Lung microvascular endothelial cell (primary cell): ENCODE results near the gene CHD3. TPM values are rescaled to one million over a fixed set of nuclear protein-coding genes. Genes with fewer than 3 reads are reported as not detected.
A peak's percentile ranks its signal among the peaks of the same experiment; 100 is the strongest.

Experiments used
- DNase-seq, 2 donors: peaks; one replicate each; pipeline versions ENCODE4 v3.0.0 to v3.0.0-alpha.2; 2010; ENCODE audit warnings: low read depth in 2 of 2
- total RNA-seq: library from RNA; depleted of rRNA; stranded (reverse); fragments of >200 nt; gene quantifications from 2 replicates; pipeline ENCODE4 v1.2.1, GENCODE V29; 2014

CHD3 gene
- total RNA-seq, 1 donor from 2014 or later, result 58.7 TPM

DNA sequence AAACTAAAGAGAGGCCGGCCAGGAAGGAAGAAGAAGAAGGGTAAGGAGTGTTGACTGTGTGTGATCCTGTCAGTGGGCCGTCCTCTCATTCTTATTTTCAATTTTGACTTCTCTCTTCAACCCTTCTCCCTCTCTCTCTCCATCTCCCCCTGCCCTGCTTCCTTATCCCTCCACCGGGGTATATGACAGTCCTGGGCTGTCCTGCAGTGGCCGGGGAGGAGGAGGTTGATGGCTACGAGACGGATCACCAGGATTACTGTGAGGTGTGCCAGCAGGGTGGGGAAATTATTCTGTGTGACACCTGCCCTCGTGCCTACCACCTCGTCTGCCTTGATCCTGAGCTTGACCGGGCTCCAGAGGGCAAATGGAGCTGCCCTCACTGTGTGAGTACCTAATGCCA, 5.6 kb downstream of the CHD3 start:
- DNase-seq, result no peak

DNA sequence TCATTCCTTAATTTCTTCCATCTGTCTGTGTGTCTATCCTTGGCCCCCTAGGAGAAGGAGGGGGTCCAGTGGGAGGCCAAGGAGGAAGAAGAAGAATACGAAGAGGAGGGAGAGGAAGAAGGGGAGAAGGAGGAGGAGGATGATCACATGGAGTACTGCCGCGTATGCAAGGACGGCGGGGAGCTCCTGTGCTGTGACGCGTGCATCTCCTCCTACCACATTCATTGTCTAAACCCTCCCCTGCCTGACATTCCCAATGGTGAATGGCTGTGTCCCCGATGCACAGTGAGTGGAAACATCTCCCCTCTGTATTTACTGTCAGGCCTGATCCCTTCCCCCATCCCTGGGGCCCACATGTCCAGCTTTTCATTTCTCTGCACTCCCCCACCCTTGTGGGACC, 6.3 kb downstream of the CHD3 start:
- no peak for DNase-seq

DNA sequence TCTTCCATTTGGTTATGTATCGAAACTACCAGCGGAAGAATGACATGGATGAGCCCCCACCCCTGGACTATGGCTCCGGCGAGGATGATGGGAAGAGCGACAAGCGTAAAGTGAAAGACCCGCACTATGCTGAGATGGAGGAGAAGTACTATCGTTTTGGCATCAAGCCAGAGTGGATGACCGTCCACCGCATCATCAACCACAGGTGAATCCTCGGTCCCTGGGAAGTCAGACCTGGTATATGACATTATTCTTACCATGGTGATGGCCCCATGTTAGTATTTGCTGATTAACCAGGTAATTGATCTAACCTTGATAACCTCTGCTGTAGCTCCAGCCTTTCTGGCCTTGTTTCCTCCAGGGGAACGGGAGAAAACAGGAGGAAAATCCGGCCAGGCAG, 8.5 kb downstream of the CHD3 start:
- no peak for DNase-seq

DNA sequence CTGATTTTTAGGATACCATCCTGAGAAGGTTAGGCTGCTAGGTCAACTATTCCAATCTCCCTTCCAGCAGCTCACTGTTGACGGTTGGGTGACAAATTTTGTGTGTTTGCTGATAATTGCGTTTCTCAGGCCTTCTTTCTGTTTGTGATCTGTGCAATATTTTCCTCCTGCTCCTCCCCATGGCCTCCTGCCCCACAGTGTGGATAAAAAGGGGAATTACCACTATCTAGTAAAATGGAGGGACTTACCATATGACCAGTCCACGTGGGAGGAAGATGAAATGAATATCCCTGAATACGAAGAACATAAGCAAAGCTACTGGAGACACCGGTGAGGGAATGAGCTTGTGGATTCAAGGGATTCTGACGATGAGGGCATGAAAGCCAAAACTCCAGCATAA, 9.2 kb downstream of the CHD3 start:
- peak; percentile 73 to 86 for DNase-seq

DNA sequence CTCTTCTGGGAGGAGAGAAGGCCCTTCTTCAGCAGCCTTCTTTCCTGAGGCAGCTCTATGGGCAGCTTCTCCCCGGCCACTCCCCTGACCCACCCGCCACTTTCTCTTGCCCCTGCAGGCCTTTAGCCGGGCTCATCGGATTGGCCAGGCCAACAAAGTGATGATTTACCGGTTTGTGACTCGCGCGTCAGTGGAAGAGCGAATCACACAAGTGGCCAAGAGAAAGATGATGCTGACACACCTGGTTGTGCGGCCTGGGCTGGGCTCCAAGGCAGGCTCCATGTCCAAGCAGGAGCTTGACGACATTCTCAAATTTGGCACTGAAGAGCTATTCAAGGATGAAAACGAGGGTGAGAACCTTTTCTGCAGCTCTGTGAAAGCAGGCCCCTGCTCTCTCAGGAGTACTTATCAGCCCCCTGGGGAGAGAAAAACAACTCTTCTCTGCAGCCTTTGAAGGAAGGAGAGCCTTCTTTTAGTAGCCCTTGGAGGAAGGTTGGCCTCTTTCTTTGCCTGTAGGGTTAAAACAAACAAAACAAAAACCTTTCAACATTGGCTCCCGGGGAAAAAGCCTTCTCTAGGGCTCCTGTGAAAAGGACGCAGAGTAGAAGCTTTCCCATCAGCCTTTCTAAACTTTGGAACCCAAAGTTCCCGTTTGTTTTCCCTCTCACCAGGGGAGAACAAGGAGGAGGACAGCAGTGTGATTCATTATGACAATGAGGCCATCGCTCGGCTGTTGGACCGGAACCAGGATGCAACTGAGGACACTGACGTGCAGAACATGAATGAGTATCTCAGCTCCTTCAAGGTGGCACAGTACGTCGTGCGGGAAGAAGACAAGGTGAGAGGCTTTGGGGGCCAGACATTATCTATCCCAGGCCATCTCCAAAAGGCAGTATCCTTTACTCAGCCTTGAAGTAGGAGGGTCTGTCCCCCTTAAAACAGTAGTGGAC, 14.8 kb downstream of the CHD3 start:
- DNase-seq, result no peak

DNA sequence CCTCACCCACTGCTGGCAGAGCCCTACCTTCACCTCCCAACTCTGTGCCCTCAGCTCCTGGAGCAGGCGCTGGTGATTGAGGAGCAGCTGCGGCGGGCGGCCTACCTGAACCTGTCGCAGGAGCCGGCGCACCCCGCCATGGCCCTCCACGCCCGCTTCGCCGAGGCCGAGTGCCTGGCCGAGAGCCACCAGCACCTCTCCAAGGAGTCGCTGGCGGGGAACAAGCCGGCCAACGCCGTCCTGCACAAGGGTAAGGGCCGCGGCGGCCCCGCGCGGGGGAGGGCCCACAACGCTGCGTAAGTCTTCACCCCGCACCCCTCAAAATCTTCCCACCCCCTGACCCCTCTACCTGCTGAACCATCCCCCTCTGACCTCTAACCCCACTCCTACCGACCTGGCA, 20.5 kb downstream of the CHD3 start:
- no peak for DNase-seq

DNA sequence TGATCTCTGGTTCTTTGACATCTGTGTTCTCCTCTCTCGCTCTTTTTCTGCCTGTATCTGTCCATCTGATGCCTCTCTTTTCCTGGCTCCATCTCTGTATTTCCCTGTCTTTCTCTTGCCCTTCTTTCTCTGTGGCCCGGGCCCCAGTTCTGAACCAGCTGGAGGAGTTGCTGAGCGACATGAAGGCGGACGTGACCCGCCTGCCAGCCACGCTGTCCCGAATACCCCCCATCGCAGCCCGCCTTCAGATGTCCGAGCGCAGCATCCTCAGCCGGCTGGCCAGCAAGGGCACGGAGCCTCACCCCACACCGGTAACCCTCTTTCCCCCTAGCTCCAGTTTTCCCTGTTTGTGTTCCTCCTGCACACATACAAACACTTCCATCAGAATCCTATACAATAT, 21.7 kb downstream of the CHD3 start:
- no peak for DNase-seq

DNA sequence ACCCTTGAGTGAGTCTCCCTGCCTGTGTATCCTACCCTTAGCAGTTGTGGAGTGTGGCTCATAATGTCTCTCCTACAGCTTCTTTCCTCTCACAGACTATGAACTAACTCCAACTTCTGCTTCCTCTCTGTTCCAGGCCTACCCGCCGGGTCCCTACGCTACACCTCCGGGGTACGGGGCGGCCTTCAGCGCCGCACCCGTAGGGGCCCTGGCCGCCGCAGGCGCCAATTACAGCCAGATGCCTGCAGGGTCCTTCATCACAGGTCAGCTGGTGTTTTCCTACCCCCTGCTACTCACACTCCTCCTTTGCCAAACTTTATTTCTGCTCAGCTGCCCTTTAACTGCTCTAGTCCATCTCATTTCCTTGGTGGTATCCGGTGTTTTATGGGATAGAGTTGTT, 22.1 kb downstream of the CHD3 start:
- DNase-seq, result no peak

DNA sequence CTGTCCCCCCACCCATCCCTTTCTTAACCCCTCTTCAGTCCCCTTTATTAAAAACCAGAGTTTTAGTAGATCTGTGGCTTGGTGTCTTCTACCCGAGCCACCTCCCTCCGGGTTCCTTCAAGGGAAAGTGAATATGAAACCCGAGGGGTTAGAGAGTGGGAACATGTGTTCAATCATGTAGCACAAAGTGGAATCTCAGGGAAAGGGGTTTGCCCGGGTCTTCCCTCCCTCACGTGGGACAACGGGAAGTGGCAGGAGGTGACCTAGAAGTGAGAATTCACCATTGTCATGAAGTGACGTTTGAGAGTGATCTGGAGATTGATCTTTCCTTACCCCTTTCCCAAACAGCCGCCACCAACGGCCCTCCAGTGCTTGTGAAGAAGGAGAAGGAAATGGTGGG, 22.5 kb downstream of the CHD3 start:
- no peak for DNase-seq

DNA sequence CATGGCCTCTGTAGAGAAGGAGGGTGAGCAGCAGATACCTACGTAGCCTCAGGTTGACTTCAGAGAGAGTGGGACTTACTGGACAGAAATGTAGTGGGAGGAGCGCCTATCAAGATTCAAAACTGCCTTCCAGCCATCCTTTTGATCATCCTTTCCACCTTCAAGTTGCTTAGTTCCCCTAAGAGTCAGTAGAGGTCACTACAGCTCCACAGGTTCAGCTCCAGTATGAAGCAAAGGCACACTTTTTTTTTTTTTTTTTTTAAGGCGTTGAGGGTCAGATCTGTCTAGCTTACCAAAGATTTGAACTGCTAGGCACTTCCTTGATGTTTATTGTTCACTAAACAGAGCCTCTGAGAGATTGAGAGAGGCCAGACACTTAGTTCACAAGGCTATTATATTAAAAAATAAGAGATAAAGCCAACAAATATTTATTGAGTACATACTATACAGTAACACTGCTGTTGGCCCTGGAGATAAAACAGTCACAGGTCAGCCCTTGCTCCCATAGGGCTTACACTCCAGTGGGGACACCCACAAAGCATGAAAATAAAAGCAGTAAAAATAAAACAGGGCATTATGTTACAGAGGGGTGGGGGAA, 24.4 kb downstream of the CHD3 start:
- peak; percentile 80 to 82 for DNase-seq

DNA sequence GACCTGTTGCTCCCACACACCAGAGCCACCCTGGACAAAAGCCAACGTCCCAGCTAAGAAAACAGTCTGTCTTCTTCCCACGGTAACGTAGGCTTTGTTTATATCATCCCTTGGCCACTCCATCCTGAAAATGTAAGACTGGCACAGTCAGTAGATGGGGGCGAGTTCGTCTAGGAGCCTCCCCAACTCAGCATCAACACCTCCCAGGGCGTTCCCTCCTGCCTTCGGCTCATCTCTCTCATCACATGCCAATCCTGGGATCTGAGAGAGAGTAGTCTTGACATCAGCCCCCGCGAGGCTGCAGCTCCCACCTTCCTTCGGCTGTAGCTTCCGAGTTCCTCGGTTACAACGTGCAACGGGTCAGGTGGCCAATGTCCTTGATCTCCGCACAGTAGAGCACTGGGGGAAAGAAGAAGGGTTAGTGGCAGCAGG, 26.6 kb downstream of the CHD3 start:
- DNase-seq, result peak in 1 of 2 donors; percentile 48

DNA sequence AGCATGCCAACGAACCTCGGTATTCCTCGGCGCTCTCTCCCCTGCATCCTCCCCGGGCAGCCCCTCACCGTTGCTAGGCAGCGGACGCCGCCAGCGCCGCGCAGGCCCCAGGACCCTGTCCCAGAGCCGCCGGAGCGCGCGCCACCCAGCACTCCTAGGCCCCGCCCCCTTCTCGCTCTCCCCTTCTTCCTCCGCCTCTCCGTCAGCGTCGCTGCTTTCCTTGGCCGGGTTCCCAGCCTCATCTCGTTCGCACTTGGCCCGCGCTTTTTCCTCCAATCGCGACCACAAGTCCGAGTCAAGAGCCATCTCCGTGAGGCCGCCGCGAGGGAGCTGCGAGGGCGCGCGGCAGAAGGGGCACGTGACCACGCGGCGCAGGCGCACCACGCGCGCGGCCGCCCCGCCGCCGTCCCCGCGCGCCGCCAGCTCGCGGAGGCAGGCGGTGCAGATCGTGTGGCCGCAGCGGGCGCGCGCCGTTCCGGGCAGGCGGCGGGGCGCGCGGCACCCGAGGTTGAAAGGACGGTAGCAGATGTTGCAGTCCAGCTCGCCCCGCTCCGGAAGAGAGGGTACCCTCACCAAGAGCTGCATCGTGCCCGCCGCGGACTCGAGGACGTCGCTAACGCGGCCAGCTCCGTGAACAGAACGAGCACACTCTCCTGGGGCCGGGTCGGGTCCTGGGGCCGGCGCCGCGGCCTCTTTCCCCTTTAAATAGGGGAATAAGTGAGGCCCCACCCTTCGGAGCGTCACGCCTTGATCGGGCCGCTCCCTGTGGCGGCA, 27.2 kb downstream of the CHD3 start, which contains the start of gene RNF227:
Gene RNF227 (minus strand): TSS at position 679 of the 774 bp plus-strand sequence. CDS start 94 bp downstream, at position 585.
- DNase-seq, result peak; percentile 83 to 96

DNA sequence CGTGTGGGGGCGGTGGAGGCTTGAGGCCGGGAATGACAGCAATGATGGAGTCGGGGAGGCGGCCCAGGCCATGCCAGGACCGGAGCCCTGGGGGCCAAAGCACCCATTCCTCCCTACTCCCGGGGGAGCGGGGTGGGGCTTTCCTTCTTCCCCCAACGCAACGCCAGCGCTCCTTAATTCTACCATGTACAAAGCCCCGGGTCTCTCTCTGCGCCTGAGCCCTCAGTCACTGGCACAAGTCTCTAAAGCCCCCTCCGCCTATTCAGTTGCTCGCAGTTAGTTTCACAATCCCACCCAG, 27.7 kb downstream of the CHD3 start:
- no peak for DNase-seq

DNA sequence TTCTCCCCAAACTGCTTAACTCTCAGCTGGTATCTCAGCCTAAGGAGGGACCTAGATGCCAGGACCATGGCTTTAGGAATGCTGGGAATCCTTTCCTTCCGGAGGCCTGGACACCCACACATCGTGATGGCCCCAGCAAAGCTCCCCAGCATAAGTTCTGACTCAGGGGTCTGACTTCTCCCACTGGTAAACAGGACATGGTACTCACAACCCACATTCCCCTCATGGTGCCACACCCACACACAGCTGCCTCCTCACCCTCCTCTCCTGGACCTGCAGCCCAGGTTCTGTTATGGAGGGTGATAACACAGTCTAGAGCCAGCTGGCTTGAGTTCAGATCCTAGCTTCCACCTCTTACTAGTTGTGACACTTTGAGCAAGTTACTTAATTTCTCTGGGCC, 28.2 kb downstream of the CHD3 start:
- DNase-seq, result peak in 1 of 2 donors; percentile 56

DNA sequence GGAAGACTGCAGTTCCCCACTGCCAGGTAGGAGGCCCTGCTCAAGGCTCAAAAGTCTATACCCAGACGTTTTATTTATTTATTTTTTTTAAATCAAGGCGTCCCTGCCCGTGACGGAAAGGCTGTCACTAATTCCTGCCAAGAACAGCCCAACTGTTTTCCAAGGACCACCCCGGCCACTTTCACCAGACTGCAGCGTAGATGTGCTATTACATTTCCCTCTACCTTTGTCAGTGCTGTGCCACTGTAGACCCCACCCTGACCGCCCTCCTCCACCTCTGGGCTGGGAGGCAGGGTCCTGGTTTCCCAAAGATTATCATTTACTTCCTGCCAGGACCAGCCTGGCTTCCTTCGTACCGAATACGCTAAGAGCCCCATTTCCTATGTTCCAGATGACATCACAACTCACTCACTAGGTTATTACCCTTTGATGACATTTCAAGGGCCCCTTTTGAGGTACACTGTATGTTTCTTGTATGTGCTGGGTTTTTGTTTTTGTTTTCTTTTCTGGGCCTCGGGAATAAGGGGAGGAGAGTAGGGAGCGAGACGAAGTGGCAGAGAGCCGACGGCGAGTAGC, 33.8 kb downstream of the CHD3 start:
- no peak for DNase-seq

DNA sequence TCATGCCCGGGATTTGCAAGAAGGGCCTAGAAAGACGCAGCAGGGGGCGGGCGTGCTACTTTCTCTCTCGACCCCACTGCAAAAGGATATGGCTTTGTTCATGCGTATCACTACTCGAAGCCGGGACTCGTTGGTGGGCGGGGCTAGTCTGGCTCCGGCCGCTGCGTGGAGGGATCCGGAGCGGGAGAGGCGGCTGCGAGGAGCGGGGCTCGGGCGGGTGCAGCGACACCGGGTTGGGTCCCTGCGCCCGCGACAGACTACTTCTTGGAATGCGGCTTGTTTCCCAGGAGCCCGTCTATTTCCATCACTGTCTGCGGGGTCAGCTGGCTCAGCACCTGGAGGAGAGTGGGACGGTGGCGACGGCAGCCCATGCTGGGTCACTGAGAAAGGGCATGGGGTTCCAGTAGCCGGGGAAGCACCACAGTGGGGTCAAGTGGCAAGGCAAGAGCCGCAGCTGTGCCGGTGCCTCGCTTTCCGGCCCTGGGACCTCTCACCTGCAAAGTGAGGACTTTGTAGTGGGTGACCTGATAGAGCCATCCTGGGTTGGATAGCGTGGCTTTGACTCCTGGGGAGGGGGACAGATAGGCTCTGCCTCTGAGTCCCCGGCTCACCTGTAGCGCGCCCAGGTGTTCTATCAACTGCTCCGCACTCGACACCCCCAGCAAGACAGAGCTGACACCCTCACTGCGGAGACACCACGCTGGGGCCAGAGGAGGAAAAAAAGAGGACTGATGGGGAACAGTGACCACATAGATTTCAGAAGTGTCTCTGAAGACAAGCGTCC, 34.4 kb downstream of the CHD3 start:
- peak; percentile 84 to 89 for DNase-seq

DNA sequence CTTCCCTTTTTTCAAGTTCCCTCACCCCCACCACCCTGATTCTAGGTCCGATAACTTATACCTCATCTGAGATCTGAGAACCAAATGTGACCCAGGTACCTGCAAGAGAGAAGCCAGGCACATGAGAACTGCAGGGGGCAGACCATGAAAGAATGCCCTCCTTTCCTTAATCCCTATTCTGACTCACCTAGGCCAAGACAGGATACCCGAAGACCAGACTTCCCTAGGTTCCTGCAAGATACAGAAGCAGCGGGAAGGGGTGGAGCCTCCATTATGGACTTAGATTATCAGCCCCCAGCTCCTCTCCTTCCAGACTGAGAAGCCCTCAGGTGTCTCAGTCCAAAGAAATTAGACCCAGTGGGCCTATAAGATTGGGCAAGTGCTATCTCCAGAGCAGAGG, 39.0 kb downstream of the CHD3 start:
- DNase-seq, result no peak

DNA sequence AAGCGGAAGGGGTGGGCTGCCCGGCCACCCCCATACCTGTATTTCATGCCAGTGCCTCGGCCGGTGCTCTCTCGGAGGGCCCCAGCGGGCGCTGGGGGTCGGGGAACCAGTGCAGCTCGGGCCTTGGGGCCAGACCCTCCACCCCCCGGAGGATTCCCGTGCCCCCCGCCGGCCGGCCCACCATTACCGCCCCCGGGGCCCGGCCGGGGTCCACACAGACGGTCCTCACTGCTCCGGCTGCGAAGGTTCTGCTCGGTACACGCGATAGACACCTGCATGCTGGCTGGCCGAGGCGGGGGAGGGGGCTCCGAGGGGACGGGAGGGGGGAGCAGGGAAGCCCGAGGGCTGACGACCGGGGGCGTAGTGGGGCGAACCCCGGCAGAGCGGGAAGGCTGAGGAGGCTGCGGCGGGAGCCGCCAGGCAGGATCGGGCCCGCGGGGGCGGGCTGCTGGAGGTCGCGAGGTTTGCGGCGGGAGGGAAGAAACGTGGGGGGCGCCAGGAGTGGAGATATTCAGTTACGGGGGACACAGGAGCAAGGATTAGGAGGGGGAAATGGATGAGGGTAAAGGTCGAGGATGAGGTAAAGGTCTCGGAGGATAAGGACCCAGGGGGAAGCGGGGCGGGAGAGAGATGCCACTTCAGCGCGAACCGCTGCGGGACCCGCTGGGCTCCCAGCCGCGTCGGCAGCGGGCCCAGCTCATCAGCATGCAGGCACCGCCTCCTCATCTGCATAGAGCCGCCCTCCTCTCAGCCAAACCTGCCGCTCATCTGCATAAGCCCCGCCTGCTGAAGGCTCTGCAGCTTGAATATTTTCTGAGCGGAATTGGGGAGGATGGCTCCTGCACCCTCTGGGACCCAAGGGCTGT, 40.8 kb downstream of the CHD3 start, which contains the start of gene KCNAB3:
Gene KCNAB3 (minus strand): TSS at position 699 of the 866 bp plus-strand sequence. CDS start 421 bp downstream, at position 278.
- peak in 1 of 2 donors; percentile 41 for DNase-seq

DNA sequence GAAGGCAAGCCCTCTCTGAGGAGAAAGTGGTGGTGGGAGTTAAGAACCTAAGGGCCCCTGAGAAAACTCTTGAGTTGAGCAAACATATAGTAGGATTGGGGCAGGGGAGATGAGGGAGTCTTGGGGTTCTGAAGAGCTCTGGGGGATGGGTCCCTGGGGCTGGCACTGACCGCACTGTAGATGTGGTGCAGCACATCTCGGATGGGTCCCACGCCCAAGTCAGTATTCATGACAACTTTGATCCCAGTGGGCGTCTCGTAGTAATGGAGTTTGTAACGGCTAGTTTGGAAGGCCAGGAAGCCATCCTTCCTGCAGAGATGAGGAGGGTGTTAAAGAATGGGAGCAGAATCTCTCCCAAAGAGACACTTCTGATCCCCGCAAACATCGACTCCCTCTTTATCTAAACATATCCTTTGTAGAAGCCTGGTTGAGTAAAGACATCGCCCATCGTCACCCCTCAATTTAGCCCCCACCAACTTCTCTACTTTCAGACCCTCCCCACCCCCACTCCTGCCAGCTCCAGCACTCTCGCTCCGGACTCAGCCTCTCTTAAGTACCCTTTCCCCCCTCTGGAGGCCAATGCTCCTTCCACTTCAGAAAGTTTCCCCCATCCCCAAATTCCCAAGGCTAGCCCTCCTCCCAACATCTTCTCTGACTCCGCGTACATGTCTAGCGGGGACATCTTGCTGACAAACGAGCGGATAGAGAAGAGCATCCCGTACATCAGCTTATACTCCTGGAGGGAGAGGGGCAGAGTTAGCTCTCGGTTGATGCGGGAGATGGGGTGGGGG, 42.4 kb downstream of the CHD3 start:
- DNase-seq, result peak in 1 of 2 donors; percentile 12
